ENCODE results near the gene MEX3A. TPM values are rescaled to one million over a fixed set of nuclear protein-coding genes. Genes with fewer than 3 reads are reported as not detected.

The MEX3A gene
- total and polyA plus RNA-seq, 2 of the 8 experiments (the other 6 are each of a cell fraction or from before 2014, with no cell fraction given), result 34.1 to 52.4 TPM

DNA sequence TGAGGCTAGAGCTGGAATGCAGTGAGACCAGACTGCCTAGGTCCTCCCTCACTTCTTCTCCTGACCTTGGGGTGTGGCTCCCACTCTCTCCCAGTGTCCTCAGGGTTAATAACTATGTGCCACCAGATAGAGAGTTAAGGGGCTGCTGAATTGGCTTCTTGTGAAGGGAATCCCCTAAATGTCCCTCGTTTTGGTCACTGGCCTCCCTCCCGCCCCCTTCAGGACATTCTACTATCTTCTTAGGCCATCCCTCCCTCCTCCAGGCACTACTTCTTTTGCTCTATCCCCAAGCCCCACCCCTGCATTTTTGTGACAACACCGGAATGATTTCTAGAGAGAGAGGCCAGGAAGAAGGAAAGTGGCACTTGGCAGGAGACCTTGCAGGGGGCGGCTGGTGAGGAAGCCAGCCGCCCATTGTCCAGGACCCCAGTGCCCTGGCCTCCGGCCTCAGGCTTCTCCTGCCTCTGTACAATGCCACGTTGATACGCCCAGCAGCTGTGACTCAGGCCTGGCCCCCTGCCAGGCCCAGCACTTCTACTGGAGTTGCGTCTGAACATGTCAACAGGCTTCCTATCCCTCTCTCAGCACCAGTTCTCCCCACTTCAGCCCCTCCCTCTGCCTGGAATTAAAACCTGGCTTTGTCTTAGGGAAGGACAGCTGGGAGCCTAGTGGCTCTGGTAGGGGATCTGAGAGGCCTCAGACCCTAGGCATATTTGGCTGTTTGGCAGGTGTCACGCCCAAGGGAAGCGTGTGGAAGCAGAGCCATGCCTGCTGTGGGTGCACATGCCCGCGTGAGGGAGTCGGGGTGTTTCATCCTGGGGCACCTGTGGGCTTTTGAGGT is 41.3 kb upstream of the MEX3A start:
- no peaks in the 10 kb centered on the region for H3K9me3 ChIP-seq (ENCODE audit: insufficient read depth in 2 of 2, low read depth in 1 of 2, low read length in 1 of 2)
- peak overlapping the region; percentile 48 for H4K91ac ChIP-seq (replicated peaks; ENCODE audit: insufficient read length, low read length)
- peak overlapping the region; percentile 89 for H2BK5ac ChIP-seq (ENCODE audit: low read depth, low read length)
- FAIRE-seq, result no peak
- 0 out of 2 replicates have a peak overlapping the region, but pooled peaks have one; percentile 55 for H2BK15ac ChIP-seq (ENCODE audit: low read length)
- ChIA-PET CTCF (ENCODE audit: partially characterized antibody) (interaction anchor here (0.5 to 42.4 kb wide), 19 partner anchors 7 to 181 kb away, joined by 3 to 1994 read pairs (median 4); partner anchors contain the start of genes LMNA, MEX3A and VHLL), POLR2A (ENCODE audit: partially characterized antibody) (interaction anchor here (1.1 to 28.0 kb wide), 6 partner anchors 8 to 185 kb away, joined by 3 to 763 read pairs (median 6); partner anchors contain the start of genes LMNA, MEX3A and PMF1)
- peak overlapping the region; percentile 24; the same call in 1 of the 2 replicates for H2BK20ac ChIP-seq (ENCODE audit: low read length)
- H3K4me1 ChIP-seq (replicated peaks in 1 of 4; ENCODE audit: control insufficient read depth in 3 of 4, insufficient read depth in 4 of 4, low read length in 3 of 4), result peaks cover 7 to 33% (median 22%) of the 10 kb centered on the region in 4 experiments
- H3K4me2 ChIP-seq (ENCODE audit: insufficient read depth in 1 of 2, low read depth in 2 of 2, low read length in 2 of 2), result peak overlapping the region; percentile 54 to 62
- H3K4me3 ChIP-seq (ENCODE audit: extremely low read depth in 1 of 4, insufficient read depth in 2 of 4, low read depth in 3 of 4, low read length in 4 of 4), result peak overlapping the region in 2 of 4 experiments; percentile 5 to 35; a peak in 4 of 8 replicates
- no peaks in the 10 kb centered on the region for H3K36me3 ChIP-seq (ENCODE audit: control insufficient read depth in 2 of 4, insufficient read depth in 4 of 4, low read length in 3 of 4)
- H2AK5ac ChIP-seq (ENCODE audit: low read depth, low read length), result 0 out of 2 replicates have a peak overlapping the region, but pooled peaks have one; percentile 94
- H2BK12ac ChIP-seq (ENCODE audit: low read depth, low read length), result peak overlapping the region; percentile 99
- H4K20me1 ChIP-seq (replicated peaks in 1 of 2; ENCODE audit: control insufficient read depth in 1 of 2, insufficient read depth in 2 of 2, low read length in 2 of 2), result peaks cover 2 to 6% of the 10 kb centered on the region in 2 experiments
- no peak overlapping the region for H3K4ac ChIP-seq (replicated peaks; ENCODE audit: insufficient read length, low read depth, low read length)
- H4K5ac ChIP-seq (ENCODE audit: insufficient read length, low read depth, low read length), result no peak overlapping the region
- peak in 1 of 2 experiments; percentile 76 for DNase-seq (ENCODE audit: low read depth in 1 of 2, low spot score in 2 of 2)
- 39% methylated on average over 14 of the region's 14 CpGs; no CpG with 5 or more reads in 1 of the 2 experiments for WGBS, 2 experiments (ENCODE audit: extremely low coverage in 1 of 2, insufficient coverage in 1 of 2, insufficient read length in 1 of 2, insufficient replicate concordance in 2 of 2, low coverage in 1 of 2, low lambda C conversion rate in 2 of 2, missing lambda C conversion rate in 1 of 2)
- peaks cover 0 to 9% of the 10 kb centered on the region in 2 experiments; a peak in 1 of 4 replicates for H3K79me2 ChIP-seq (ENCODE audit: control insufficient read depth in 1 of 2, insufficient read depth in 2 of 2, low read length in 2 of 2)
- peak overlapping the region; percentile 0 for H2BK120ac ChIP-seq (replicated peaks; ENCODE audit: low read depth, low read length)
- H3K23ac ChIP-seq (ENCODE audit: insufficient read length), result no peak overlapping the region
- peaks cover 3% of the 10 kb centered on the region for H3K79me1 ChIP-seq (ENCODE audit: low read depth, low read length)
- peak overlapping the region; percentile 82 for H3K27ac ChIP-seq (ENCODE audit: low read depth, low read length)
- no peak overlapping the region for H3K14ac ChIP-seq (ENCODE audit: insufficient read length)
- peak overlapping the region; percentile 7 for H3K56ac ChIP-seq (replicated peaks; ENCODE audit: insufficient read length, low read depth, low read length)
- H3K18ac ChIP-seq (ENCODE audit: extremely low read depth, low read length), result peak overlapping the region; percentile 95
- H4K8ac ChIP-seq (ENCODE audit: extremely low read depth, insufficient read depth, low read length), result no peak overlapping the region
- no peaks in the 10 kb centered on the region for H3K27me3 ChIP-seq (replicated peaks in 1 of 4; ENCODE audit: control insufficient read depth in 3 of 4, extremely low read depth in 1 of 4, insufficient read depth in 3 of 4, low read length in 3 of 4)
- H2AFZ ChIP-seq (ENCODE audit: low read length), result no peak overlapping the region
- peak overlapping the region in 3 of 4 experiments; percentile 1 to 35 (median 5); a peak in 4 of 7 replicates for H3K9ac ChIP-seq (replicated peaks in 1 of 4; ENCODE audit: extremely low read depth in 1 of 4, low read depth in 3 of 4, low read length in 3 of 4)
- no peaks in the 10 kb centered on the region for H3K23me2 ChIP-seq (ENCODE audit: low read depth, low read length)
- TF ChIP-seq SP2 (IDR thresholded peaks at IDR 0.05; ENCODE audit: low read length) (no peak), CREB1 (IDR thresholded peaks at IDR 0.05) (no peak), MAFK (IDR thresholded peaks at IDR 0.05; ENCODE audit: low read depth, low read length) (0 out of 2 replicates have a peak, but pooled peaks have one; percentile 12), ASH2L (IDR thresholded peaks at IDR 0.05; ENCODE audit: low read length) (peak; percentile 42), HDAC6 (IDR thresholded peaks at IDR 0.05; ENCODE audit: low read depth, low read length) (no peak), BACH1 (IDR thresholded peaks at IDR 0.05; ENCODE audit: low read length) (peak; percentile 49), SRF (IDR thresholded peaks at IDR 0.05; ENCODE audit: low read depth, low read length) (no peak), TAF1 (IDR thresholded peaks at IDR 0.05; ENCODE audit: low read depth, low read length) (0 out of 2 replicates have a peak, but pooled peaks have one; percentile 39)
- TF ChIP-seq, protein P1, sequence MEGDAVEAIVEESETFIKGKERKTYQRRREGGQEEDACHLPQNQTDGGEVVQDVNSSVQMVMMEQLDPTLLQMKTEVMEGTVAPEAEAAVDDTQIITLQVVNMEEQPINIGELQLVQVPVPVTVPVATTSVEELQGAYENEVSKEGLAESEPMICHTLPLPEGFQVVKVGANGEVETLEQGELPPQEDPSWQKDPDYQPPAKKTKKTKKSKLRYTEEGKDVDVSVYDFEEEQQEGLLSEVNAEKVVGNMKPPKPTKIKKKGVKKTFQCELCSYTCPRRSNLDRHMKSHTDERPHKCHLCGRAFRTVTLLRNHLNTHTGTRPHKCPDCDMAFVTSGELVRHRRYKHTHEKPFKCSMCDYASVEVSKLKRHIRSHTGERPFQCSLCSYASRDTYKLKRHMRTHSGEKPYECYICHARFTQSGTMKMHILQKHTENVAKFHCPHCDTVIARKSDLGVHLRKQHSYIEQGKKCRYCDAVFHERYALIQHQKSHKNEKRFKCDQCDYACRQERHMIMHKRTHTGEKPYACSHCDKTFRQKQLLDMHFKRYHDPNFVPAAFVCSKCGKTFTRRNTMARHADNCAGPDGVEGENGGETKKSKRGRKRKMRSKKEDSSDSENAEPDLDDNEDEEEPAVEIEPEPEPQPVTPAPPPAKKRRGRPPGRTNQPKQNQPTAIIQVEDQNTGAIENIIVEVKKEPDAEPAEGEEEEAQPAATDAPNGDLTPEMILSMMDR (IDR thresholded peaks at IDR 0.05; ENCODE audit: control extremely low read depth in 1 of 3, insufficient read depth in 1 of 3, low read depth in 1 of 3, low read length in 3 of 3), result peak; percentile 21 to 54 (median 35); a peak in 2 of 4 replicates

All from H1 (cell line).